Thymus (tissue), 11 donors: ENCODE data around the gene ZNF816. TPM values are rescaled to one million over a fixed set of nuclear protein-coding genes. Genes with fewer than 3 reads are reported as not detected.

Source experiments
- DNase-seq, 9 donors: peaks; one replicate each; pipeline ENCODE4 v3.0.0-alpha.2; 2013; ENCODE audit warnings: low spot score in 9 of 9, low read depth in 6 of 9, missing footprints in 1 of 9
- H3K27ac ChIP-seq, 2 donors: one replicate each; pipeline ENCODE4 v1.5.1; 2013; ENCODE audit warnings: control low read depth in 1 of 2, low read depth in 1 of 2, low read length in 1 of 2, mild to moderate bottlenecking in 1 of 2, moderate library complexity in 1 of 2
- H3K27me3 ChIP-seq, 2 donors: one replicate each; pipeline ENCODE4 v1.5.1; 2013; ENCODE audit warnings: low read length in 1 of 2; ENCODE audit not compliant: control insufficient read depth in 2 of 2, insufficient read depth in 1 of 2
- H3K36me3 ChIP-seq, 2 donors: one replicate each; pipeline ENCODE4 v1.5.1; 2013; ENCODE audit warnings: low read length in 1 of 2, mild to moderate bottlenecking in 1 of 2, moderate library complexity in 1 of 2; ENCODE audit not compliant: control insufficient read depth in 2 of 2, insufficient read depth in 2 of 2
- H3K4me1 ChIP-seq, 2 donors: one replicate each; pipeline ENCODE4 v1.5.1; 2013; ENCODE audit warnings: low read length in 2 of 2; ENCODE audit not compliant: control insufficient read depth in 2 of 2, insufficient read depth in 2 of 2
- H3K4me3 ChIP-seq, 2 donors: one replicate each; pipeline ENCODE4 v1.5.1; 2013; ENCODE audit warnings: low read length in 2 of 2, control low read depth in 1 of 2, mild to moderate bottlenecking in 1 of 2
- H3K9me3 ChIP-seq, 2 donors: one replicate each; pipeline ENCODE4 v1.5.1; 2013; ENCODE audit warnings: low read length in 1 of 2, mild to moderate bottlenecking in 1 of 2; ENCODE audit not compliant: control insufficient read depth in 2 of 2, insufficient read depth in 1 of 2
- WGBS: extraction: QIAGEN DNeasy Blood & Tissue Kit; methylation state at CpG from one replicate; pipeline ENCODE4 v1.1.7; 2013; 5-methylcytosine and 5-hydroxymethylcytosine counted together
- polyA plus RNA-seq: library from polyadenylated mRNA; stranded (reverse); fragments of 200-250 nt; gene quantifications from one replicate; pipeline ENCODE4 v1.2.3, GENCODE V29; 2013
- total RNA-seq: library from RNA; stranded (reverse); fragments of 120-200 nt; gene quantifications from one replicate; pipeline ENCODE4 v1.2.4, GENCODE V29; 2013
- donor health status: healthy.

ZNF816 gene
- total and polyA plus RNA-seq, 2 donors = 8.4 to 17.0 TPM

- H3K36me3 ChIP-seq = no peaks in the 10 kb centered on the region
- H3K4me3 ChIP-seq = no peak overlapping the region
- peaks cover 0 to 3% of the 10 kb centered on the region in 2 donors for H3K27me3 ChIP-seq
- no peak overlapping the region for H3K27ac ChIP-seq
- H3K9me3 ChIP-seq = peaks cover 0 to 34% of the 10 kb centered on the region in 2 donors
- H3K4me1 ChIP-seq = peaks cover 0 to 4% of the 10 kb centered on the region in 2 donors
- DNase-seq = no peak
- 80% methylated on average over 9 of the region's 9 CpGs for WGBS
These were observed 35.3 kb upstream of the ZNF816 start for GRCh38 chr19:52997975-52998374.

GRCh38 chr19:52995711-52996110 lies 33.0 kb upstream of the ZNF816 start:
- Histone ChIP-seq H3K4me1 (peaks cover 3 to 12% of the 10 kb centered on the region in 2 donors), H3K9me3 (peaks cover 0 to 37% of the 10 kb centered on the region in 2 donors), H3K27ac (no peak overlapping the region), H3K36me3 (no peaks in the 10 kb centered on the region), H3K27me3 (peaks cover 0 to 11% of the 10 kb centered on the region in 2 donors), H3K4me3 (no peak overlapping the region)
- no peak for DNase-seq
- WGBS = 90% methylated on average over 7 of the region's 7 CpGs

GRCh38 chr19:52993342-52994178 lies 30.9 kb upstream of the ZNF816 start:
- Histone ChIP-seq H3K4me1 (peaks cover 3 to 12% of the 10 kb centered on the region in 2 donors), H3K27ac (peak overlapping the region in 1 of 2 donors; percentile 42), H3K27me3 (peaks cover 0 to 11% of the 10 kb centered on the region in 2 donors), H3K4me3 (peak overlapping the region; percentile 18 to 61), H3K9me3 (peaks cover 0 to 44% of the 10 kb centered on the region in 2 donors), H3K36me3 (no peaks in the 10 kb centered on the region)
- peak in 6 of 9 donors; percentile 11 to 83 (median 33) for DNase-seq
- WGBS = 2% methylated on average over 50 of the region's 50 CpGs

GRCh38 chr19:52992109-52993004 lies 29.7 kb upstream of the ZNF816 start:
- Histone ChIP-seq H3K4me1 (peaks cover 3 to 12% of the 10 kb centered on the region in 2 donors), H3K36me3 (no peaks in the 10 kb centered on the region), H3K9me3 (peaks cover 0 to 38% of the 10 kb centered on the region in 2 donors), H3K4me3 (peak overlapping the region in 1 of 2 donors; percentile 61), H3K27ac (peak overlapping the region in 1 of 2 donors; percentile 42), H3K27me3 (peaks cover 0 to 11% of the 10 kb centered on the region in 2 donors)
- 32% methylated on average over 26 of the region's 26 CpGs for WGBS
- peak in 1 of 9 donors; percentile 3 for DNase-seq

GRCh38 chr19:52991484-52991883 lies 28.8 kb upstream of the ZNF816 start:
- H3K4me1 ChIP-seq = peaks cover 3 to 12% of the 10 kb centered on the region in 2 donors
- WGBS = 71% methylated on average over 2 of the region's 2 CpGs

GRCh38 chr19:52990759-52991418 lies 28.2 kb upstream of the ZNF816 start:
- Histone ChIP-seq H3K36me3 (peaks cover 0 to 5% of the 10 kb centered on the region in 2 donors), H3K4me3 (no peak overlapping the region), H3K4me1 (peaks cover 3 to 12% of the 10 kb centered on the region in 2 donors), H3K27ac (no peak overlapping the region), H3K27me3 (peaks cover 0 to 11% of the 10 kb centered on the region in 2 donors), H3K9me3 (peaks cover 0 to 32% of the 10 kb centered on the region in 2 donors)
- no peak for DNase-seq
- 92% methylated on average over 16 of the region's 16 CpGs for WGBS

More at GRCh38 chr19:52991484-52991883, 28.8 kb upstream of the ZNF816 start:
- Histone ChIP-seq H3K27ac (no peak overlapping the region), H3K4me3 (no peak overlapping the region), H3K9me3 (peaks cover 0 to 36% of the 10 kb centered on the region in 2 donors), H3K36me3 (peaks cover 0 to 4% of the 10 kb centered on the region in 2 donors), H3K27me3 (peaks cover 0 to 11% of the 10 kb centered on the region in 2 donors)
- no peak for DNase-seq

GRCh38 chr19:52988506-52988905 lies 25.8 kb upstream of the ZNF816 start:
- H3K4me1 ChIP-seq = peaks cover 3 to 8% of the 10 kb centered on the region in 2 donors
- H3K27me3 ChIP-seq = peaks cover 0 to 11% of the 10 kb centered on the region in 2 donors
- H3K9me3 ChIP-seq = peaks cover 0 to 21% of the 10 kb centered on the region in 2 donors
- H3K36me3 ChIP-seq = peaks cover 0 to 5% of the 10 kb centered on the region in 2 donors
- WGBS = 96% methylated on average over 5 of the region's 5 CpGs
- H3K4me3 ChIP-seq = no peak overlapping the region
- no peak overlapping the region for H3K27ac ChIP-seq
- no peak for DNase-seq

- peaks cover 0 to 5% of the 10 kb centered on the region in 2 donors for H3K36me3 ChIP-seq
- H3K4me1 ChIP-seq = peaks cover 0 to under 1% of the 10 kb centered on the region in 2 donors
- WGBS = 96% methylated on average over 4 of the region's 4 CpGs
These were observed 24.5 kb upstream of the ZNF816 start for GRCh38 chr19:52987221-52987620.

More at GRCh38 chr19:52987221-52987620, 24.5 kb upstream of the ZNF816 start:
- Histone ChIP-seq H3K27ac (no peak overlapping the region), H3K9me3 (peaks cover 0 to 18% of the 10 kb centered on the region in 2 donors), H3K27me3 (peaks cover 0 to 2% of the 10 kb centered on the region in 2 donors), H3K4me3 (no peak overlapping the region)
- DNase-seq = no peak
